ENCODE results near the gene C20orf96.
"Not testable (repeated sequence)": the region's sequence is repeated elsewhere in the genome, so short reads cannot be mapped to it uniquely, and the experiment has no call there.

Gene C20orf96

GRCh38 chr20:235891-236290, 54.7 kb downstream of the C20orf96 start:
- no peak for DNase-seq

- no peak for DNase-seq
Measured at GRCh38 chr20:227439-228105, 63.0 kb downstream of the C20orf96 start.

GRCh38 chr20:226958-227357, 63.6 kb downstream of the C20orf96 start, which contains the start of gene DEFB129:
Gene DEFB129, plus strand, starts transcription at chr20:227258. Its CDS starts 31 bp downstream, at chr20:227289.
- no peak for DNase-seq

- DNase-seq, result not testable (repeated sequence)
Measured at GRCh38 chr20:225879-226278, 64.7 kb downstream of the C20orf96 start.

GRCh38 chr20:221258-221830, 69.2 kb downstream of the C20orf96 start:
- no peak for DNase-seq

Data from effector CD8-positive, alpha-beta T cell (primary cell).